GM18951 (cell line): ENCODE measurements around the gene MMRN2.
"Not testable (repeated sequence)": the region's sequence is repeated elsewhere in the genome, so short reads cannot be mapped to it uniquely, and the experiment has no call there.

Experiments used
- POLR2A ChIP-seq: IDR thresholded peaks from 4 replicates; pipeline ENCODE4 v1.6.1; 2011; ENCODE audit warnings: mild to moderate bottlenecking; ENCODE audit not compliant: insufficient read length, insufficient read depth; ENCODE audit errors: extremely low read depth
- in situ Hi-C: fragments of 300-500 bp; cut with MboI; formaldehyde crosslinking; loops from one replicate; pipeline ENCODE4 v1.12.0; 2022; ENCODE audit warnings: low sequenced_read_pairs, mixed read lengths, inconsistent platforms; ENCODE audit not compliant: unreplicated experiment

MMRN2 gene

GRCh38 chr10:86956848-86957448 lies 467 bp downstream of the MMRN2 start:
- TF ChIP-seq POLR2A, result no peak
- in situ Hi-C loops, result no loop called here

GRCh38 chr10:86956195-86956847 lies 1.1 kb downstream of the MMRN2 start:
- in situ Hi-C loops, result no loop called here
- no peak for TF ChIP-seq POLR2A

DNA sequence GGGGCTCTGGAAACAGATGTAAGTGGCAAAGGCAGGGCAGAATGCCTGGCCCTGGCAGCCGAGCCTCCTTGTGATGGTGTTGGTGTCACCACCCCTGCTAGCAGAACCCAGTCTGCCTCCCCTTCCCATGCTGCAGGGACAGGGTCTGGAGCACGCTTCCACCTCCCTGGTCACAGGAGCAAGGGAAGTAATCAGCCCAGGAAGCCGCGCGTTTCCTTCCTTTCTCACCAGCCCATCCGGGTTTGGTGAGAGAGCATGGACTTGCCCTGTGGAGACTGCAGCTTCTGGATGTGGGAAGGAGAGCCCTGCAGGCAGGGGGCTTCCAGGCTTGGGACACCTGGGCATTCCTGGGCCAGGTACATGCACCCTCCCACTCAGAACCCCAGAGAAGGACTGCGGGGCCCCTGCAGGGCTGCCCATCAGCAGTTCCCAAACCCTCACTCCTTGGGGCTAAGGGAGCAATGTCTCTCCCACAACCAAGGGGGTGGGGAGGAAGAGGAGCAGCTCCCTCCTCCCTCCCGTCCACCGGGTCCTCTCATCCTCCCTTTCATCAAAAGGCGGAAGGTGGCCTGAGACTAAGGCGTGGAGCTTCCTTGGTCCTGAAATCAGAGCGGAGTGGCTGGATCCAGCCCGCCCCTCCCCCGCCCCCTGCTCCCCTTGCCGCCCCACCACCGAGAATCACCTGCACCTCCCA lies 1.8 kb downstream of the MMRN2 start:
- no peak for TF ChIP-seq POLR2A
- in situ Hi-C loops, result no loop called here

- no peak for TF ChIP-seq POLR2A
- in situ Hi-C loops, result no loop called here
Measured at GRCh38 chr10:86954681-86955500, 2.5 kb downstream of the MMRN2 start.

DNA sequence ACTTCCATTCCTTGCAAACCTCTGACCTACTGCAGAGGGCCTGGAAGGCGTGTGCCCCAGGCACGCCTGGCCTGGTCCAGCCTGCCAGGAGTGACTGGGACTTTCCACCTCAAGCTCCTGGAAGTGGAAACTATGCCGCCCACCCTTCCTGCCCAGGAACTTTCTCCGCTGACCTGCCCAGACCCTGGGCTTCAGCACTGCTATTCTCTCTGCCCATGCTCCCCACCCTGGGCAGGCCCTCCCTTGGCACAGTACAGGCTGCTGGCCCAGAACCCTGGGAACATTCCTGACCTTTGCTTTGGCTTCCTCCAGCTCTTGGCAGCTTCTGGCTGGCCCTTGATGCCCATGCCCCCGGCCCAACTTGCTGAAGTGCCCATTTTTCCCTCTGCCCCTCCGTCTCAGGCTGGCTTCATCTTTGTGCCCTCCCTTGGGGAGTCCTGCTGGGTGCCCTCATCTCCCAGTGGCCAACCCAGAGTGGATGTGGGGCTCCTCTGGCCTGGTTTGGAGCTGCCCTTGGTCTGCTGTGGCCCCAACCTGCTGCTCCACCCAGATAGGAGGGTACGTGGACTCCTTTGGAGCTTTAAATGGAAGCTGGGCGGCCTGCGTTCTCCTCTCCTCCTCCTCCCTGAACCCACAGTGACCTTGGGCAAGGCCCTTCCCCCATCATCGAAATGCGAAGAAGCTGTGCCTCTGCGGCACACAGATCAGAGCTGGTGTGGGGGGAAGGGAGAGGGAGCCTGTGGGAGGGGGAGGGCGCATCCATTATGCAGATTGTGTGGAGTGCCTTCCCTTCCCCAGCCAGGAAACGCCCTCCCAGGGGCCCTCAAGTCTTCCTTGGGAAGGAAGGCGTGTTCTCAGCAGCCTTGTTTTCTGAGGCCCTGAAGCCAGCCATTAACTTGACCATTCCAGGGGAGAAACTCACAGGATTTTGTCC lies 3.4 kb downstream of the MMRN2 start:
- no peak for TF ChIP-seq POLR2A
- in situ Hi-C loops, result no loop called here

DNA sequence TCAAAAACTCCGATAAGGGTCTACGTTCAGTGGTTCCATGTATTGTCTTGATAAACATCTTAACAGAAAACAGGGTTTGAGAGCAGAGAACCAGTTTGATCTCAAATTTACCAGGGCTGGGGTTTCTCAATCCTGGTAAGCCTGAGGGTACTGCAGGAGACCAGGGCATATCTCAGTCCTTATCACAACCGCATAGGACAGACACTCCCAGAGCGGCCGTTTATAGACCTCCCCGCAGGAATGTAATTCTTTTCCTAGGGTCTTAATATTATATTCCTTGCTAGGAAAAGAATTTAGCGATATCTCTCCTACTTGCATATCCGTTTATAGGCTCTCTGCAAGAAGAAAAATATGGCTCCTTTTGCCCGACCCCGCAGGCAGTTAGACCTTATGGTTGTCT lies 4.7 kb downstream of the MMRN2 start:
- in situ Hi-C loops, result not testable (repeated sequence)

GRCh38 chr10:86952106-86952505 lies 5.3 kb downstream of the MMRN2 start:
- TF ChIP-seq POLR2A, result no peak
- in situ Hi-C loops, result no loop called here

DNA sequence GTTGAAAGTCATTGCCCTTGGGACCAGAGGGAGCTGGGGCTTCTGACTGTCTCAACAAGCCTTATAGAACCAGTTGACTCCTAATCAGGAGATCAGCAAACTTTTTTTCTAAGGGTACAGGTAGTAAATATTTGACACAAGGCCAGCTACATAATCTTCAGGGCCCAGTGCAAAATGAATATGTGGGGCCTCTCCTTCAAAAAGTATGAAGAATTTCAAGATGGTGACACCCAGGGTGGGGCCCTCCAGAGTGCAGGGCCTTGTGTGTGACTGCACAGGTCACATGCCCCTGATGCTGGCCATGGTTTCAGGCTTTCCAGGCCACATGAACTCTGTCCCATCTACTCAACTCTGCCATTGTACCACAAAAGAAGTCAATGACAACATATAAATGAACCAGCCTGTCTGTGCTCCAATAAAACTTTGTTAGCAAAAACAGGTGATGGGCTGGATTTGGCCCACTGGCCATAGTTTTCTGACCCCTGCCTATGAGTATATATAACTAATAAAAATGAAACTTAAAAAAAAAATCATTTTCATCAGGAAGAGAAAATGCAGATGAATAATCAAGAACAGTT lies 6.1 kb downstream of the MMRN2 start:
- TF ChIP-seq POLR2A, result no peak

DNA sequence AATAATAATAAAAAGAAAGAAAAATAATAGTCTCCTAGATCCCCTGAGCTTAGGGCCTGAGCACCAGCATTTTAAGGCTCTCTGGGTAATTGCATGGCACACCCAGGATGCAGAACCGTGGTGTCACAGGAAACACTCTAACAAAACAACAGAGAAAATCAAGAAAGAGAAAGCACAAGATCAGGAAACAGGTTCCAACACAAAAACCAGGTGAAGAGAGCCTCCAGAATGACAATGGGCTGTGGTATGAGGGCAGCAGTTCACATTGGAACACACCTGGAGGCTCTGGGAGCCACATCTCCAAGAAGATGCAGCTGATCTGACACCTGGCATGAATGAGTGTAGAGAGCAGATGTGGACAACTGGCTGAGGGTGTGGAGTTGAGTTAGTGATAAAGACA lies 7.1 kb downstream of the MMRN2 start:
- no peak for TF ChIP-seq POLR2A
- in situ Hi-C loops, result no loop called here

More for the DNA sequence above, 6.1 kb downstream of the MMRN2 start:
- in situ Hi-C loops, result no loop called here

DNA sequence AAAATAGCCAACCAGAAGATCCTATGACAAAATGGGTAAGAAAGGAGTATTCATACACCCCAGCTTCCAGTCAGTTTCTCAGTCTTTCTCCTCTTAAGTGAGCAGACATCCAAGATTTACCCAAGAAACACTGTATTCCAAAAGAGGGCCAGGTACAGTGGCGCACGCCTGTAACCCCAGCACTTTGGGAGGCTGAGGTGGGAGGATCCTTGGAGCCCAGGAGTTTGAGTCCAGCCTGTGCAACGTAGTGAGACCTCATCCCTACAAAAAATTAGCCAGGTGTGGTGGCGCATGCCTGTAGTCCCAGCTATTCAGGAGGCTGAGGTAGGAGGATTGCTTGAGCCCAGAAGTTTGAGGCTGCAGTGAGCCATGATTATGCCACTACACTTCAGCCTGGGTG lies 9.6 kb downstream of the MMRN2 start:
- in situ Hi-C loops, result not testable (repeated sequence)

DNA sequence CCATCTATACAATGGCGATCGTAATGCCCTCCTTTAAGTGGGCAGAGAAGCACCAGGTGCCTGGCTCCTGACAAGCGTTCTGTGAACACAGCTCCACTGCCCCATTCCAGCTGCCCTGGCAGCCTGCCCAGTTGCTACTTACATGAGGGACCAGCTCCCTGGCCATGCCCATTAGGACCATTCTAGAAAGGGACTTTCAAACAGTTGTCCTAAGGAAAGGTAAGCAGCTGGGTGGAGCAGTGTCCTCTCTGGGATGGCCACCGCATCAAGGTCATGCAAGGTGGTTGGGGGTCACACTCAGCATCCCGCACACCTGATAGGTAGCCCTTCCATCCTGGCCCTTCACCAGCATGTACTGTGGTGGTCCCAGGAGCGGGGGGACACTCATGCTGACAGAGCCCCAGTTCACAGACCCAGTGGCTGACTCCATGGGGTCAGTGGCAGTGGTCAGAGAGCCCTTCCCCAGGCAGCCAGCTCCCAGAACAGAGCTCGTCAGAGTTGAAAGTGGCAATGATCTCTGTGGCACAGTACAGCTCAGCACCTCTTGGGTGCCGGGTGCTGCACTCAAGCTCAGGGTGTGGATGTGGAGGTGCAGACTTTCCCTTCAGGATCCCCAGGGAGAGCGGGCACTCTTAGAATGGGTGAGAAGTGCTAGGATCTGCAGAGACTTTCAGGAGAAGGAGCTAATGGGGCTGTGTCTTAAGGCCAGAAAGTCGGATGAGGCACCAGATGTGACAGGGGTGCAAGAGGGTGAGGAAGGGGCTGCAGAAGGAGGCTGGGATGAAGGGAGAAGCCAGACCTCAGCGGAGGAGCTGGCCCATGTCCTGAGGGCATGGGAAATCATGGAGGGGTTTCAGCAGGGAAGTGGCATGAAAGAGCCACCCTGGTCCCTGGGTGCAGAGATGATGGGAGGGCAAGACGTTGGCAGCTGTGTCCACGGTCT lies 10.9 kb downstream of the MMRN2 start:
- in situ Hi-C loops, result no loop called here
- TF ChIP-seq POLR2A, result no peak
